Stimulated activated naive CD4-positive, alpha-beta T cell (primary cell): ENCODE data around the gene USP53.
"Not testable (repeated sequence)": the region's sequence is repeated elsewhere in the genome, so short reads cannot be mapped to it uniquely, and the experiment has no call there.

Experiments
- DNase-seq, 6 experiments: peaks; one replicate each; lab custom pipeline; 2025; lab: John Stamatoyannopoulos, UW

The USP53 gene

GRCh38 chr4:119212234-119212963 lies at the start of gene USP53:
TSS of gene USP53 (plus strand) at chr4:119212713. CDS start at chr4:119239760, 27,047 bp downstream.
- peak; percentile 96 to 98 (median 96) for DNase-seq

- DNase-seq, result no peak
These were observed 46.7 kb upstream of the USP53 start for GRCh38 chr4:119165767-119166166.

DNA sequence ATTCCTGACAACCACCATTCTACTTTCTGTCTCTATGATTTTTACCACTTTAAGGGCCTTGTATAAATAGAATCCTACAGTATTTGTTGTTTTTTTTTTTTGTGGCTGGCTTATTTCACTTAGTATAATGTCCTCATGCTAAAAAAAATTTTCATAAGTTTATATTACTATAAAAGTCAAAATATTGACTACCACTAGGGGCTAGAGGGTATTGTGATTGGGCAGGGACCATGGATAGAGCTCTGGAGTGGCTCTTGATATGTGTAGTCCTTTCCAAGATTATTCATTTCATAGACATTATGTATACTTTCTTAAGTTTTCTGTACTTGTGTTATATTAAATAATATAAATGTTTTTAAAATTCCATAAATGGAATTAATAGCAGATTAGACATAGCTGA lies 42.3 kb upstream of the USP53 start:
- no peak for DNase-seq

DNA sequence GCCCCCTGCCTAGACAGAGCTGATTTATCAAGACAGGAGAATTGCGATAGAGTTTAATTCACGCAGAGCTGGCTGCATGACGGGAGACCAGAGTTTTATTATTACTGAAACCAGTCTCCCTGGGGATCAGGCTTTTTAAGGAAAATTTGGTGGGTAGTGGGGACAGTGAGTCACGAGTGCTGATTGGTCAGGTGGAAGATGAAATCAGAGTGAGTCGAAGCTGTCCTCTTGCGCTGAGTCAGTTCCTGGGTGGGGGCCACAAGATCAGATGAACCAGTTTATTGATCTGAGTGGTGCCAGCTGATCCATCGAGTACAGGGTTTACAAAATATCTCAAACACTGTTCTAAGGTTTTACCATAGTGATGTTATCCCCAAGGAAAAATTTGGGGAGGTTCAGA lies 40.3 kb upstream of the USP53 start:
- no peak for DNase-seq

DNA sequence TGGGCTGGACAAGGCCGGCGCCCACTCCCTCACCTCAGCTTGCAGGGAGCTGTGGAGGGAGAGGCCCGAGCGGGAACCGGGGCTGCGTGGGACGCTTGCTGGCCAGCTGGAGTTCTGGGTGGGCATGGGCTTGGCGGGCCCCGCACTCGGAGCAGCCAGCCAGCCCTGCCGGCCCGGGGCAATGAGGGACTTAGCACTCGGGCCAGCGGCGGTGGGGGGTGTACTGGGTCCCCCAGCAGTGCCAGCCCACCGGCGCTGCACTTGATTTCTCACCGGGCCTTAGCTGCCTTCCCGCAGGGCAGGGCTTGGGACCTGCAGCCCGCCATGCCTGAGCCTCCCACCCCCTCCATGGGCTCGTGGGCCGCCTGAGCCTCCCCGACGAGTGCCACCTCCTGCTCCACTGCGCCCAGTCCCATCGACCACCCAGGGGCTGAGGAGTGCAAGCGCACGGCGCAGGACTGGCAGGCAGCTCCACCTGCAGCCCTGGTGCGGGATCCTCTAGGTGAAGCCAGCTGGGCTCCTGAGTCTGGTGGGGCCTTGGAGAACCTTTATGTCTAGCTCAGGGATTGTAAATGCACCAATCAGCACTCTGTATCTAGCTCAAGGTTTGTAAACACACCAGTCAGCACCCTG lies 38.7 kb upstream of the USP53 start:
- DNase-seq, result not testable (repeated sequence)

GRCh38 chr4:119179011-119179410 lies 33.5 kb upstream of the USP53 start:
- DNase-seq, result no peak

DNA sequence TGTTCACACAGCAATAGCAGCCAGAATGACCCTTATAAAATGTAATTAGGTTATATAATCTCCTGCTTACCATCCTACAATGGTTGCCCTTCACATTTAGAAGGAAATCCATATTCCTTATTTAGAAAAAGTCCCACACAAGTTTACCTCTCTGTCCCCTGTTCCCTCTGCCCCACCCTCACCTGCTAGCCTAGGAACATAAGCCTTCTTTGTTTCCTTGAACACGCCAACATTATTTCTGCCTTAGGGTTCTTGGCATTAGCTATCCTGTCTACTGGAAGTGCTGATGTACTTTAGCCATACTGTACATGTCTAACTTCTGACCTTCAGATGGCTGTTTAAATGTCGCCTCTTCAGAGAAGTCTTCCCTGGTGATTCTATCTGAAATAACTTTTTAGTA lies 28.4 kb upstream of the USP53 start:
- no peak for DNase-seq

DNA sequence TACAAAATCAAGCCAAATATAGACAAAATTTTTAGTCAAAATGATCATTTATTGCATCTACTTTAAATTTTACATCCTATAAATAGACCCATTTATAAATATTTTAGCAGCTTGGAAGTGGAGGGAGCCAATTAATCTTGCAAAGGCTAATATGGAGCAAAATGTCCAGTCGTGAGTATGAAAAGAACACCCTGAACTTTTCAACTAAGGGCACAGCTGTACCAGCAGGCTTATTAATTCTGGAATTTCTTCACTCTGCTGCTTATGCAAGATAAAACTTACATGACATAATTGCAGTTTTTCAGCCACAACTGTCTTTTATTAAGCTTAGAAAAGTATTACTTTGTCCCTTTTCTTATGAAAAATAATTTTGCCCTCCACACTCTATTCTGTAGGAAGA lies 22.9 kb upstream of the USP53 start:
- no peak for DNase-seq

DNA sequence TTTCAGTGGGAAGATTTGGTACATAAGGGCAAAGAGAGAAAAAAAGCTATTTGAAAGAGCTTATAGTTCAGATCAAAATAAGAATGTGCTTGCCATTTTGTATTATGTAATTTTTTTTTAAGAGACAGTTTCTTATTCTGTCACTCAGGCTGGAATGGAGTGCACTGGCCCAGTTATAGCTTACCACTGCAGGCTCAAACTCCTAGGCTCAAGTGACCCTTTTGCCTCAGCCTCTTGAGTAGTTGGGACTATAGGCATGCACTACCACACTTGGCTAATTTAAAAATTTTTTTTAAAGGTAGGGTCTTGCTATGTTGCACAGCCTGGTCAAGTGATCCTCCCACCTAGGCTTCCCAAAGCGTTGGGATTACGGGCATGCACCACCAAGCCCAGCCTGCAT lies 22.2 kb upstream of the USP53 start:
- no peak for DNase-seq

DNA sequence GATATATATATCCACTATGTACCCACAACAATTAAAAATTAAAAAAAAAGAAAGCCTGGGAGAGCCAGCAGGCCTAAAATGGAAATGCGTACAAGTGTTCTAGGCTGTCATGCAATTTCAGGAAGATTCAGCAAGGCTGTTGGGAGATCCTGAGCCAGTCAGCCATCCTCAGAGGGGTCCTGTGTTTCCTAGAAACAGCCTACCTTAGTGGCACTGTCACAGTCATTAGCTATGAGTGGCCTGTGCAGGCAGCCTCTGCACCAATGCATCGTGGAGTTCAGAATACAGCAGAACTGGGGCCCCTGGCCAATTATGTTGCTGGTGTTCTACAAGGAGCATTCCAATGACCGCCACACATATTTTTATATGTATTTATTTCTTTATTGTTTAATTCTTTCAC lies 21.0 kb upstream of the USP53 start:
- DNase-seq, result no peak

- DNase-seq, result no peak
These were observed 14.7 kb upstream of the USP53 start for GRCh38 chr4:119197772-119198212.

DNA sequence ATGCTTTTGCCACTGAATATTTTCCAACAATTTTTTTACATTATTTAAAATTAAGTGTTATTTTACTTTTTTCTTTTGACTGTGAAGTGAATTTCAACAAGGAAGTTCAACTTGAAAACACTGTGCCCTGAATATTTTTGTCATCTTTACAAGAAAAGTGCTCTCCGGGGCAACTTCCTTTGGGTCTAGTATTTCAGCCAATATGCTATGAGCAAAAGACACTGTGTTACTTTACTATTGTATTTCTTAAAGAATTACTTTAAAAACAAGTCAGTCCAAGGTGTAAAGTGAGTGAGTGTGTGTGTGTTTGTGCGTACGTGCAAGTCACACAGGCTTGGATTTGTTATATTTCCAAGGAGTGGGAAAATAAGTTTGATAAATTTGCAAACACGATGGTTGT lies 7.6 kb upstream of the USP53 start:
- no peak for DNase-seq

GRCh38 chr4:119205690-119206089 lies 6.8 kb upstream of the USP53 start:
- no peak for DNase-seq

GRCh38 chr4:119206178-119206577 lies 6.3 kb upstream of the USP53 start:
- no peak for DNase-seq

GRCh38 chr4:119207051-119207450 lies 5.5 kb upstream of the USP53 start:
- DNase-seq, result no peak

- no peak for DNase-seq
These were observed 3.4 kb upstream of the USP53 start for GRCh38 chr4:119209077-119209476.

DNA sequence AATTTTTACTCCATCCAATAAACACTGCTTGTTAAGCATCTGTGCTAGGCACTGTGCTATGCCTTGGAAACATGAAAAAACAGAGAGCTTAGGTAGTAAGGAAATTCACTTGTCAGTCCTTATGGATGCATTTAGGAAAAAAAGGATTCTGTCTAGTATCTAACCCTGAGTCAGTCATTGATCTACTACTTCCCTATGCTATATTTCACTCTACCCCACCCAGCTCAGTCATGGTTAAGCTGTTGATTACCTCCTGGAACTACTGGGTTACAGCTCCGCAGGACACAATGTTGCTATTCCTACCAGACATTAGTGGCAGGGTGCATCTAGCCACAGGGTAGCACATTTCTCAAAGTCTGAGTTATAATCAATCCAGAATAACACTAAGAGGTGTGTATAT lies 2.9 kb upstream of the USP53 start:
- DNase-seq, result no peak

DNA sequence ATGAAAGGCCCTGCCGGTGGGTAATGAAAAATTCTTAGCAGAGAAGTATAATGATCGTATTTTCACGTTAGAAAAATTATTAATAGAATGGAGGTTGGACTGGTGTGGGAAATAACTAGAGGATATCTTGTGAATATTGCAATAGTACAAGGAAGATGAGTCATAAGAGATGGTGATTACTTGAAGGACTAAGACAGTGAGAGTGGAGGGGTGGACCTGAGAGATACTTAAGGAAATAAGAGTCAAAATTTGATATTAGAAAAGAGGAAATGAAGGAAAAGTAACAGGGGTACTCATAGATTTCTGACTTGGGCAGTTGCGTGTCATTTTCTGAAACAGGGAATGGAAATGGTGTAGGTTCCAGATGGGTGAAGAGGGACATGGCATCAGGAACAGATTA lies 1.7 kb upstream of the USP53 start:
- DNase-seq, result no peak

DNA sequence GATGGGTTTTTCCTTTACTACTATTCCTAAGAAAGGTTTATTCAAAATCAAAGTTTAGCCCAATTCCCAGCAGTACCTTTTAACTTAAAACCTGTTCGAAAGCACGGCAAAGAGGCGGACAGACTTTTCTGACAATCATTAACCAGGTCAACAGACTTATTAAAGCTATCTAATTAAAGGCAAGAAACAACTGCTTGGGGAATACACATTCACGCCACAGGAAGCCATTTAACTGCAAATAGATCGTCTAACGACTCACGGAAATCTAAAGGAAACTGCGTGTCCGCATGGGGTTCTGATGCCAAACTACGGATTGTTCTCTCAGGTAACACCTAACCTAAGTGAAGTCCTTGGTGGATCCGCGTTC lies 663 bp upstream of the USP53 start:
- DNase-seq, result no peak

- DNase-seq, result peak in 5 of 6 experiments; percentile 22 to 74 (median 44)
These were observed 572 bp downstream of the USP53 start for GRCh38 chr4:119212964-119213606.

DNA sequence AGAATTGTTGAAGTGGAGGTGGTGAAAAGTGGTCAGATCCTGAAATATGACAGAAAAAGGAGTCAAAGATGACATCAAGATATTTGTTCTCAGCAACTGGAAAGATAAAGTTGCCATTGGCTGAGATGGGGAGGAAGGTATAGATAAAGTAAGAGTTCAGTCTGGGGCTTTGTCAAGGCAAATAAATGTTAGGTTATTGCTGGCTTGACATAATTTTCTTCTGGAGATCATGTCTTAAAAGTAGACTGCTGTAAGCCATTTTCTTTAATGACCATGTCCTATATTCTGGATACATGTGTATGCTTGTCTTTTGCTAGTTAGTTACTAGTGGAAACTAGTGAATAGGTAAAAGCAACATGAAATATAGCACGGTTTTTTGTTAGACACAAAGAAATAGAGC lies 5.6 kb downstream of the USP53 start:
- no peak for DNase-seq

DNA sequence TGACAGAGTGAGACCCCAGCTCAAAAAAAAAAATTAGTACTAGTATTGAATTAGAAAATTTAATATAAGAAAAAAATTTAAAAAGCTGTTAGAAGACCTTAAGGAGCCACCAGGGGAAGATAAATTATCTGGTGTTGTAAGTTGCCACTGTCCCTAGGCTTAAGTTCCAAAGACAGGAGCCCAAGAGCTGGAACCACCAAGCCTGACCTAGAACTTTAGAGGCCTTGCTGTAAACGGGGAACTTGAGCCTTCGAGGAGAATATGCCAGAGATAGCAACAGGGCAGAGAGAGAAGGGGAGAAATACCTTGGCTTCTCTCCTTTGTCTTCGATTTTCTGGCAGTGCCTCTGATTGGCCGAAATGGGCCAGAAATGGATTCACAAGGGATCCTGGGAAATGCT lies 8.9 kb downstream of the USP53 start:
- no peak for DNase-seq

GRCh38 chr4:119227690-119228089 lies 15.2 kb downstream of the USP53 start:
- DNase-seq, result no peak
